LoVo (cell line): Measurements from ENCODE around the gene MACF1.

ENCODE experiments used
- DNase-seq: peaks from one replicate; pipeline ENCODE4 v3.0.0-alpha.2; 2016; ENCODE audit warnings: low spot score

Gene MACF1

DNA sequence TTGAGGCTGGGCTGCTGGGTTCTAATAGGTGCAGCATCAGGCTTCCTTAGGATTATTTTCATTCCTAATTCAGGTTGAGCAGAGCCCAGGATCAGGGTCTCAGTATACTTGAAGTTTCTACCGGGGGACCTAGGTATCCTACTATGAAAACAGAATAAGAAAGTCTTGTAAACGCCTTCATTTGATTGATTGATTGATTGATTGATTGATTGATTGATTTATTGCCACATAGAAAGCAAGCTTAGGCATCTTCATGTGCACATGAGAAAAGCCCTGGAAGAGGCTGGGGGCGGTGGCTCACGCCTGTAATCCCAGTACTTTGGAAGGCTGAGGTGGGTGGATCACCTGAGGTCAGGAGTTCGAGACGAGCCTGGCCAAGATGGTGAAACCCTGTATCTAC lies 189.6 kb downstream of the MACF1 start:
- no peak for DNase-seq

- peak; percentile 73 for DNase-seq
Observed at GRCh38 chr1:39394598-39394997, 190.1 kb downstream of the MACF1 start.

- DNase-seq = peak; percentile 67
Observed at GRCh38 chr1:39395357-39395831, 190.9 kb downstream of the MACF1 start.

GRCh38 chr1:39396671-39397070 lies 192.2 kb downstream of the MACF1 start:
- no peak for DNase-seq

- DNase-seq = no peak
Observed at GRCh38 chr1:39397487-39397886, 193.0 kb downstream of the MACF1 start.

DNA sequence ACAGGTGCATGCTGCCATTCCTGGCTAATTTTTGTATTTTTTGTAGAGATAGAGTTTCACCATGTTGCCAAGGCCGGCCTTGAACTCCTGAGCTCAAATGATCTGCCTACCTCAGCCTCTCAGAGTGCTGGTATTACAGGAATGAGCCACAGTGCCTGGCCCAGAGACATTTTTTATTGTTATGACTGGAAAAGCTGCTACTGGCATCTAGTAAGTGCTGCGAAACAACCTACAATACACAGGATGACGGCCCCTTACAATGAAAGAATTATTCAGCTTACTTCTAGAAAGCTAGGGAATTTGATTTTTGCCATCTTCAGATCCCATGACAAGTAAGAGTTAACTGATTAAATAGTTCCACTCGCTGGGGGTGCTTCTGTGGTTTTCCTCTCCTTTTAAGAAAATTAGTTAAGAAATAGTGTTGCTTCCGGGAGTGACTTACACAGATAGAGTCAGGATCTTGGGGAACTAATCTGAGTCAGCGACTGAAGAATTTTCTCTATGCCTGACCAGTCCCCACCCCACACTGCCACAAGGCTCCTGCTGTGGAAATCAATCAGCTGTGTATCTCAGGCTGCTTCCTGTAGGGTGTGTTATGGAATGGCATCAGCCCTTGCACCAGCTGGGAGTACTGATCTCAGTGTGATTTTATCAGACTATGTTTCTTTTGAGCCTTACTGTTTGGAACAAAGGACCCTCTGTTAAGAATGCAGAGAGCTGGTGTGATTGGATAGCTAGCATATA lies 194.0 kb downstream of the MACF1 start:
- peak; percentile 96 for DNase-seq

- DNase-seq = no peak
Observed at GRCh38 chr1:39401106-39401505, 196.6 kb downstream of the MACF1 start.

DNA sequence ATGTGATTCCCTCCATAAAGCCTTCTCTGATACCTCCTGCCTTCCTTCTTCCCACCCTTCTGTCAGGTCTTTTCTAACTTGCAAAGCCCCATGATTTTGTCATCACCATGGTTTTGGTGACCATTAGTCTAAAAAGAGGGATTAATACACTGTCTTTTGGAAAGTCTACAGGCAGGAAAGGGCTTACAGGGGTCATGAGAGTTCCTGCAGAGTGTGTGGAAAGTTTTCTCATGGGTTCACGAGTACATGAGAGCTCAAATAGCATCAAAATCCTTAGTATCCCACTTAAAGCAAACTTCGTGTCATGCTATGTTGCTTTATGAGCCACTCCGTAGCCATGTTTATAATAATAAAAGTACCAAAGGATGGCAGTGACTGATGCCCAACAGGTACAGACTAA lies 200.4 kb downstream of the MACF1 start:
- DNase-seq = no peak

DNA sequence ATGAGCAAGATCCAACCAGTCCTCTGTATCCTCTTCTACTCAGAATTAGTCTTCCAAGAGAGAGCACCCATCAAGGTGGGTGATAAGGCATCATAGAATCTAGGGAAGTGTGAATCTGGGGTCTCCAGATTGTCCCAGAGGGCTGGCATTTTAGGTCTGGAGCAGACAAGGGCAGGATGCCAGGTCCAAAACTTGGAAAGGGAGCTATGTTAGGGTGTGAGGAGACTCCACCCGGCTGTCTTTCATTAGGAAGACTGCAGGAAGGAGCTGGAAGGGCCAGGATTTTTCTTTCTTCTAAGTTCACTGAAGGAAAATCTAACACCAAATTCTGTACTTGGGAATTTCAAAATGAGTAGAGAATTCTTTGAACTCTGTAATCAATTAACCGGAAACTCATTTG lies 200.9 kb downstream of the MACF1 start:
- DNase-seq = no peak

- no peak for DNase-seq
Observed at GRCh38 chr1:39406533-39407450, 202.3 kb downstream of the MACF1 start.

- no peak for DNase-seq
Observed at GRCh38 chr1:39407510-39407895, 203.0 kb downstream of the MACF1 start.

DNA sequence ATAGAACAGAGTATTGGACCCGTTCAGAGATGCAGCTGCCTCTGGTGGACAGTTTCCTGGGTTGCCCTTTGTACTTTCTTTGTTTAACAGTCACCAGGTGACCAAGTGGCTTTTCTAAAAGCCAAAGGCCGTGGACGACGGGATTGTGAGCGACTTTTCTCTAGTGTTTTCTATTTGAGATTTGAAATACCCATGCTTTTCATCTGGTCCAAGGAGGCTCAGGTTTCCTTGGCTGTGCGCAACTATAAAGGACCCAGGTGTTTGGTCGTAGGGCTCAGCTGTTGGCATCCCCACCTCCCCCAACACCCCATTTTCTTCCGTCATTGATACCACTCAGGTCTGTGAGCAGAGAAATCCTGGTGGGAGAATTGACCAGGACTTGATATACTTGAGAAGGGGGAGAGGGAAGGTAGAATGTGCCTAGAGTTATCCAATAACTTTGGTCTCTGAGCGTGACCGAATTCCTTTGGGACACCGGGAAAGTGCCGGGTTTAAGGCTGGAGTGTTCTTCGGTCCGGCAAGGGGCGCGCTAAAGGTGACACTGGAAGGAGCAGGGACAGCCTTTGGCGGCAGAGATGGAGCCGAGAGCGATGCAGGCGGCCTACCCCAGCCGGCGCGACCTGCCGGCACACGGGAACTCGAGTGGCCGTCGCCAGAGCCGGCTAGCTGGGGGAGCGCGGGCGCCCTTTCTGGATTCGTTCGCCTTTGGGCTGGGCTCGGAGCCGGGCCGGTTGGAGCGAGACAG lies 203.6 kb downstream of the MACF1 start:
- peak; percentile 31 for DNase-seq

- DNase-seq = peak; percentile 93
Observed at GRCh38 chr1:39408641-39409054, 204.2 kb downstream of the MACF1 start.

DNA sequence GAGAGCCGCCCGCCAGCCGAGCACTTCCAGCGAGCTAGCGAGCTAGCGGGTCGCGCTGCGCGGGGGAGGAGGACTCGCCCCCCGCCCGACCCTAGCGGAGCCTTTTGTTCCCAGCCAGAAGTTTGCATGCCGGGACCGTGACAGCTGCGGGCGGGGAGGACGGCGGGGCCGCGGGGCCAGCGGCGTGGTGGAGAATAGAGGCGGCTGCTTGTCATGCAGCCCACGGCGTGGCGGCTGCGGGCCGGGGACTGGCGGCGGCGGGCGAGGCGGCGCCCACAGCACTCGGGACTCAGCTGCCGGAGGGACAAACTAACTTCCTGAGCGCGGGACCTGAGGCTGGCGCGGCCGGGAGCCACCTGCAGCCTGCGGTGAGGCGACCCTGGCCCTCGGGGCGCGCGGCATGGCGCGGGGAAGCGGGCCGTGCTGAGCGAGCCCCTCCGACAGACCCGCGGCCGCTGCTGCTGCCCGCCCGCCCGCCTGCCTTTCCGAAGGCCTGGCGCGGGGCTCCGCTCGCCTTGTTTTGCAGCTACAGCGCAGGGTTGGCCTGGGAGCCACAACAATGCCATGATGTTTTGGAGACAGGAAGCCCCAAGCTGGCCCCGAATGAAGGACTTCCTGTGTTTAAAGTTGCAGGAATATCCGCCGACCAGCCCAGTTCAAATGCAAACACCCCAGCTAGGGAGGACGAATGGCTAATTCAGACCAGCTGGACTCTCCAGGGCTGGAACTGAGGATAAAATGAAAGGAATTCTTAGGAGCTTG lies 204.7 kb downstream of the MACF1 start:
- no peak for DNase-seq

- no peak for DNase-seq
Observed at GRCh38 chr1:39410915-39411436, 206.5 kb downstream of the MACF1 start.

- DNase-seq = no peak
Observed at GRCh38 chr1:39411526-39412478, 207.3 kb downstream of the MACF1 start.

- no peak for DNase-seq
Observed at GRCh38 chr1:39412892-39413291, 208.4 kb downstream of the MACF1 start.

DNA sequence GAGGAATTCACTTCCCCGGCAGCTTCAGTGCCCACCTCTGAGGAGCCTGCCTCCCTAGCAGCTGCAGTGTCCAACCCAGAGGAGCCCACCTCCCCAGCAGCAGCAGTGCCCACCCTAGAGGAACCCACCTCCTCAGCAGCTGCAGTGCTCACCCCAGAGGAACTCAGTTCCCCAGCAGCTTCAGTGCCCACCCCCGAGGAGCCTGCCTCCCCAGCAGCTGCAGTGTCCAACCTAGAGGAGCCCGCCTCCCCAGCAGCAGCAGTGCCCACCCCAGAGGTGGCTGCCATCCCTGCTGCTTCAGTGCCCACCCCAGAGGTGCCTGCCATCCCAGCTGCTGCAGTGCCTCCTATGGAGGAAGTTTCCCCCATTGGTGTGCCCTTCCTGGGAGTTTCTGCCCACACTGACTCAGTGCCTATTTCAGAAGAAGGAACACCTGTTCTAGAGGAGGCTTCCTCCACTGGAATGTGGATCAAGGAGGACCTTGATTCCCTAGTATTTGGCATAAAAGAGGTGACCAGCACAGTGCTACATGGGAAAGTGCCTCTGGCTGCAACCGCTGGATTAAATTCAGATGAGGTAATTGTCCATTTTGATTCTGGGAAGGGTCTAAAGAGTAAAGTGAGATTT lies 209.5 kb downstream of the MACF1 start:
- no peak for DNase-seq

DNA sequence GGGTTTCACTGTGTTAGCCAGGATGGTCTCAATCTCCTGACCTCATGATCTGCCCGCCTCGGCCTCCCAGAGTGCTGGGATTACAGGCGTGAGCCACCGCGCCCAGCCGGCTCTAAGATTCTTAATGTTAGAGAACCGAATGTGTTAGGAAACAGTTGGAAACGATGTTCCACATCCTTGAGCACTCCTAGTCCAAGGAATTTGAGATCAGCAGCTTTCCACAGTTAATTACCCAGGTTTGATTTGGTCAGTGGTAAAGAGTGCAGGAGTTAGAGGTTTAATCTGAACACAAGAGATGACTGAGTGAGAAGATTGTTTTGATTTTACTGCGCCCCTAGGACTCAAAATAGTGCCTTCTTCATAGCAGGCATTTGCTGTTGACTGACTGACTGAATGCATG lies 211.1 kb downstream of the MACF1 start:
- no peak for DNase-seq

DNA sequence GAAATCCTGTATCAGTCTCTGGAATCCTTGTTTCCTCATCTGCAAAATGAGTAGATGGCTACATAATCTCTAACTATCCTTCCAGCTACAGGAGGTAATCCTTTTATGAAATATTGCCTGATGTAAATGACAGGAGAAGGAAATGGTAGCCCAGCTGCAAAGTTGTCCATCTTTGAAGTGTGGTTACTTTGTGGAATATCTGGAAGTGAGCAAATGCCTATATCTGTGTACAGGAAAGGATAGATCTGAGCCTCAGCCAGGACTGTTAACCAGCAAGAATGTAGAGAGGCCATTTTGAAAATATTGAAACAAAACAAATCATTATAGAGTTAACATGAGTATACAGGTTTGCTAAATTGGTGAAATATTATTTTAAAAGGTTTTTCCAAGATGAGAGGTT lies 212.1 kb downstream of the MACF1 start:
- no peak for DNase-seq
